Measurements from ENCODE around the gene PKM.

Gene PKM

DNA sequence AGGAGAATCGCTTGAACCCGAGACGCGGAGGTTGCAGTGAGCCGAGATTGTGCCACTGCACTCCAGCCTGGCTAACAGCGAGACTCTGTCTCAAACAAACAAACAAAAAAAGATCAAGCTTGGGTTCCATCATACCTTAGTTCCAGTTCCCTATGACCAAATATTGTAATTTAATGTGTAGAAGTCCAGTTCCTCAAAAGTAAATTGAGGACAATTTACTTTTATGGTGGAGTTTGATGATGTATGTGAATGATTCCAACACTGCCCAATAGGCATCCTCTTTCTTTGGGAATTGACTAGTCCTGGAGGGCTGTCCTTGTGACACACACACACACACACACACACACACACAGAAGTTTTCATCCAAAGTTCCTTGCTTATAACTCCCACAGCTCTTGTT, 2.8 kb upstream of the PKM start:
- no peak for DNase-seq

DNA sequence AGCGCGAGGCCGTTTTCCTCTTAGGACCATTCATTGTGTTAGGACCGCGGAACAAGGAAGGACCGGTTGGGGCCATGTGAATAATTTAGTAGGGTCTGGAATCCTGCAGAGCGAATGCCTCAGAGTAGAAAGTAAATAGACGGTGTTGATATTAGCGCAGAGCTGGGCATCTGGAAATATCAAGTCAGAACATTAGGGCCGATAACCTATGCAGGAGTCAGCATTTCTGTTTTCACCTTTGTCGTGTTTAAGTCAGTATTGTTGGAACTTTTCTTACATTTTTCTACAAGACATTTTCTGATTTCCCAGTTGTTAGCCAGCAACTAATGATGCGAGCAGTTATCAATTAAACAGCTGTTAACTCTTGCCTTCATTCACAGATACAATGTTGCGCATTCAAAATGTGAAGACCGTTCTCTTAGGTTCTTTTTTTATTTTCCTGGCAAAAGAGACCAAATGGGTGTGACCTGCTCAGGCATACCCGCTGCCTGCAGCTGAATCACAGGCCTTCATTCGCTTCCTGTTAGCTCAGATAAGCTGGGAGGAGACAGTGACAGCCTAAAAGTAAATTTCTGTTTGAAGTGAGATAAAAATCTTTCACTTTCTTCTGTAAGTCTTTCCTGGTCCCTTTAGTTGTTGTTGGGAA, 966 bp upstream of the PKM start:
- DNase-seq = peak; percentile 90

DNA sequence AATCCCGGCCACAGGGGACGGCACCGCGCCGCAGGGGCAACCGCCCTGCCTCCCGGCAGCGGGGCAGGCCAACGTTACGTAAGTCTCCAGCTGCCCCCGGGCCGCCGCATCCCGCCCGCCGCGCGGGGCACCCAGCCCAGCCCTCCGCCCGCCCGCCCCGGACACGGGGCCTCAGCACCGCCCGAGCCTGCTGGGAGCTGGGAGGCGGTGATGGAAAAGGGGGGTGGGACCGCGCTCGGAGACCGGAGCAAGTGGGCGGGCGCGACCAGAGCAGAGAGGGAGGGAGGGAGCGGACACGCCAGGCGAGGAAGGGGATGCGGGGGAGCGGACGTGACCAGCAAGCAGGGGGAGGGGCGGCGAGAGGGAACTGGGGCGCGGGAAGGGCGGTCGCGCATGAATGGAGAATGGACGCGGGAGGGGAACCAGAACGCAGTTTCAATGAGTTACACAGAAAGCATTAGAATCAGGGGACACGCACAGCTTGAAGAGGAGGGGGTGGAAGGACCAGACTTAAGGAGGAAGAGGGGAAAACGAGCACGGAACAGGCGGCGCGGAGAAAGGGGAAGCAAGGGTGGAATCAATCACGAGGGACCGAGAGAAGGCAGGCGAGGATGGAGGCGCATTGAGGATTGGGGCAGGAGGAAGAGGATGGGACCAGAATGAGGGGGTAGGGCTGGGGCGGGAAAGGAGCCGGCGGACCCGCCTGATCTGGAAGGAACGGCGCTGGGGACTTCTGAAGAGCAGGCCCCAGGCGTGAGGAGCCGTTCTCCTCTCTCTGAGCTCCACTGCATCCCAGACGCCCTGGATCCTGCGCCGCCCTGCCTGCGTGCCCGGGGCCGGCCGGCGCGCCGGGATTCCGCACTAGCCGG, 559 bp downstream of the PKM start:
- peak; percentile 91 for DNase-seq

DNA sequence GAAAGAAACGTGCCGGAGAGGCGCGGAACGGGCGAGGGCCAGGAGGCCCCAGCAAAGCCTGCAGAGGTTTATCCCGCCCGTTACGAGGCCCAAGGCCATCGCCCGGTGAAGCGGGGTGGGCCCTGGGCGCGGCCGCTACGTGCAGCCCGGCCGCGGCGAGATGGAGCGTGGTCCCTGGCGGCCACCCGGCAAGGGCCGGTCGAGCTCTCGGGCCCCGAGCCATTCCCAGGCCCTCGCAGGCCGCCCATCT, 1.1 kb downstream of the PKM start:
- DNase-seq = no peak

DNA sequence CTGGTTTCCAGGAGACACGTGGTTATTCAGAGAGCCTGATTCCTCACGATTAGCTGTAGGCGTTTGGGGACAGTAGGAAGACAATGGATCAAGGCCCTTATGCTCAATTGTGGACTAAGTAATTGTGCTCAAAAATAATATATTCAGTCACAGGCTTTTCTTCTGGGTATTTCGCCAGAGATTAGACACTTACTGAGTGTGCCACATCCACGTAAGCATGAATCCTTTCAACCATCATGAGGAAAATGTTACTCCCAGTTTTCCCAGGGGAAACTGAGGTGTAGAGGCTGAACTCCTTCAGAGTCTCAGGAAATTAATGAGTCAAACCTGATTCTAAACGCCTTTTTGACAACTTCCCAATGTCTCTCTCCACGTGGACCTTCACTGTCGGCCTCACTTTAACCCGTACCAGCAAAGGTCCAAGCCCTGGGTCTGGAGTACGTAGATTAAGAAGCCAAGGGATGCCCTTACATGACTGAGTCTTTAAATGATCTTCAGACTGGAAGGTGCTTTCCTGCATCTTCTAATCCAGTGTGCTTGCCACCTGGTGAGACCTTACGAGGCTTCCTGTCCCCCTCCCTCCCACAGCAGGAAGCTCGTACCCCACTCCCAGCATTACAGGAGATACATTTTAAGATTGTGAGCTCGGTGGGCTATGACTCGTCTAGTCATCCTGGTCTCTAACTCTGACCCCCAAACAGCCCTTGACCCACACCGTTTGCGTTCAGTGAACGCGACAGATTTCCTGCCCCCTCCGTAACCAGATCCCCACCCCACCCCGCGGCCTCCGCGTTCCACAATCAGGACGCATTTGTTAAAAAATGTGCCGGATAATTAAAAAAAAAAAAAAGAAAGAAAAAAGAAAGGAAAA, 1.7 kb downstream of the PKM start:
- DNase-seq = peak; percentile 33

DNA sequence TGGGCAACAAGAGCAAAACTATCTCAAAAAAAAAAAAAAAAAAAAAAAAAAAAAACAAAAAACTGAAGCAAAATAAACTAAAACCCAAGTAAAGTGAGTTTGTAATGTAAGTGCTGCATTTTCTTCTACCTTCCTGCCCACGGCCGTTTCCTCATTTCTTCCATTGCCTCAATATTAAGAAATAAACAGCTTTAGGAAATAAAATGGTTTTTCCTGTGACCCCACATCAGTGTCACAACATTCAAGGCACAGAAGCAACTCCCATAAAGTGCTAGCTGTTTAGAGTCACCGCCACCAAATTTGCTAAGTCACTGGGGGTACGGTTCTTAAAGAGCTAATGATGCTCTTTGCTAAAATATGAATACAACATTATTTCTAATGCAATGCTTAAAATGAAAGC, 3.3 kb downstream of the PKM start:
- no peak for DNase-seq

DNA sequence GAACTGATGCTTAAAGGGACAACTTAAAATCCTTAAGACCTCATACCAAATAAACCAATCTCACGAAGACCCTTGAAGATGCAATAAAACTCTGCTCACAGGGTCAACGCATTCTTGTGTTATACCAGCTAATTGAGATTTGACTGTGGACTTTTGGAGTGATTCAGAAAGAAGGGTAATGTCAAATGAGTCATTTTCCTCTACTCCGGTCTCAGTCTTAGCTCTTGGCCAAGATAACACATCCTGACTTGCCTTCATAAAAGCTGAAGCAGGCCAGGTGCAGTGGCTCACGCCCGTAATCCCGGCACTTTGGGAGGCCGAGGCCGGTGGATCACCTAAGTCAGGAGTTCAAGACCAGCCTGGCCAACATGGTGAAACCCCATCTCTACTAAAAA, 3.8 kb downstream of the PKM start:
- DNase-seq = peak; percentile 2

DNA sequence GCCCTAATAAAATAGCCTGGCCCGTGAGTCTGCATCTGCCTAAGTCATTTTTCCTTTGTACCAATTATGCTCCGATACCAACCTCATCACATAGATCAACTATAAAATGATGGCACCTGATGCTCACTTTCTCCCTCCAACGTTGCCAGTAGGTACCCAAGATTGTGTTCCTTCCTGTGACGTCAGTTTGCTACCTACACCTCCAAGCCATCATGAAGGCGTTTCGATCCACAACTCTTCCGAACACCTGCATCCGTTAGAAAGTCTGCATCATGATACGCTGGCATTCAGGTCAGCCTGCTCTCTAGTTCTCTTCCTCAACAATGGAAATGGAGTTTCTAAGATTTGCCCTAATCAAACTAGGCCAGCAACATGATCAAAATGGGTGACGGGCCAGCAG, 7.7 kb downstream of the PKM start:
- no peak for DNase-seq

DNA sequence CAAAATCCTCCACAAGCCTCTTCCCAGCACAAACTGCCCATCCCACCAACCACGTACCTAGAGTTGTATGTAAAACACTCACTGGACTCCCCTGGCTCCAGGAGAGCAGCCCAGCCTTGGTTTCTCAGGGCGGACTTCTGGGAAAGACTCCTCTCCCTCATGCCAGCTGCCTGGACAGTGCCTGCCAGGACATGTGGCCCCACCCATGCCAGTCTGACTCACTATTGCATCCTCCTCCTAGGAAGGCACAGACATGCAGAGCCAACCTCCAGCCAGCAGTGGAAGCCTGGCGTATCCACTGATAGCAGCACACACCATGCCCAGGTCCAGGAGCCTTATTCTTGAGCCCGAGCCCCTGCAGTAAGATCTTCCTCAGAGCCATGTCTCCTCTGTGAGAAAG, 8.6 kb downstream of the PKM start:
- peak; percentile 5 for DNase-seq

DNA sequence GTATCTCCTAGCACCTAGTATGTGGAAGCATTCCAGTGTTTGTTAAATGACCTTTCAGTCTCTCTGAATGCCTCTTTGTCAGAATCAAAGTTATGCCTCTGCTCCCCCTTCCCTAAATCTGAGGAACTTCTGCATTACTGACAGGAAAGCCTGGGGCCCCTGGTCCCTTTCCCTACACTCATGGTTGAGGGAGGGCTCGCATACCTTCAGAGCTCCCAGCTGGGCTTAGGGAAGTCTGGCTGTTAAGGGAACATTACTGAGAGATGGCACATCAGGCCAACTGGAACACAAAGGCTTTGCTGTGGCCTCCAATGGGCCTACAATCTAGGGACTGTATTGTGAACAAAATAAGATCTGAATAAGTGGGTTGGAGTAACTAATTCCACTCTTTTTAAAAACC, 10.3 kb downstream of the PKM start:
- no peak for DNase-seq

DNA sequence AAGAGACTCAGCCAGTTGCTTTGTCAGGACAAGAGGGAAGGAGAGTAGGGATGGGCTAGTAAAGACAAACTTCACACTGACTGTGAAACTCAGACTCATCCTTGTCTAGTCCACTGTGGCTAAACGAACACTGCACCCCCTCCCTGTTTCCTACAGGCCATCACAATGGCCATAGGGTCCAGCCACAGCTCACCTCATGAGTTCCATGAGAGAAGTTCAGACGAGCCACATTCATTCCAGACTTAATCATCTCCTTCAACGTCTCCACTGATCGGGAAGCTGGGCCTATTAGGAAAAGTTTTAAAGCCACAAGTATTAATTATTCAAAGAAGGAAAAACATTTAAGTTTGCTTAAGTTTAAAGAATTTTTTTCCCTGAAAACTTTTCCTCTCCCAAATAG, 13.8 kb downstream of the PKM start:
- DNase-seq = no peak

DNA sequence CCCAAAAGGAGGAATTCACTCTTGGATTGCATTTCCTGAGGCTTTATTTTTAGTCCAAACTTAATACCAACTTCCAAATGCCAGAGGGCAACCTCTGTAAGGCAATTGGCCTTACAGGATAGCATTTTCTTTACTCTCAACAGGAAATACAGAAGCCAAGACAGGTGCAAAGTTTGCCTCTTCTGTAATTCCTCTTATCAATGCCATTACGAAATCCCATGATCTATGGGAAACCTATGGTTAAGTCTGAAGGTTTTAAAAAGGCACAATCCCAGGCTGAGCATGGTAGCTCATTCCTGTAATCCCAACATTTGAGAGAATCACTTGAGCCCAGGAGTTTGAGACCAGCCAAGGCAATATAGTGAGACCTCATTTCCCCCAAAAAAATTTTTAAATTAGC, 14.9 kb downstream of the PKM start:
- DNase-seq = no peak

DNA sequence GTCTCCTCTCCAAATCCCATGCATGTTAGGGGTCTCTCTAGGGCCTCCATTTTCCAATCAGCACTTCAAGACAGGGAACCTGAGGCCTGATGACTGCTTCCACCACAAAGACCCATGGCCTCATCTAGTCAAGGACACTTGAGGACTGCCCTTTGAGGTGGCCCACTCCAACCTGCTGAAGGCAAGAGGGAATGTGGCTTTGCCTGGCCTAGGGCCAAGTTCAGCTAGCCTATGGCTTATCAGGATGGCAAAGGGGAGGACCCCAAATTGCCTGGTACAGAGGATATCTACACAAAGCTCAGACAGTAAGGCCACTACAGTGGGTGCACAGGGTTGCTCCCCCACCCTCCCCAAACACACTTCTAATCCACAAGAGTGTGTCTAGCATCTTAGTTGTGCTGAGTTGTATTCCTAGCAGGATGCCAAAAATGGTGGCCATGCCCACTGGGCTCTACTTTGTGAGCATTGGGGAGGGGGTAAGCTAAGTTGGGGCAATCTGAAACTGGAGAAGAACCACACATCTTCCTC, 23.4 kb downstream of the PKM start:
- no peak for DNase-seq

DNA sequence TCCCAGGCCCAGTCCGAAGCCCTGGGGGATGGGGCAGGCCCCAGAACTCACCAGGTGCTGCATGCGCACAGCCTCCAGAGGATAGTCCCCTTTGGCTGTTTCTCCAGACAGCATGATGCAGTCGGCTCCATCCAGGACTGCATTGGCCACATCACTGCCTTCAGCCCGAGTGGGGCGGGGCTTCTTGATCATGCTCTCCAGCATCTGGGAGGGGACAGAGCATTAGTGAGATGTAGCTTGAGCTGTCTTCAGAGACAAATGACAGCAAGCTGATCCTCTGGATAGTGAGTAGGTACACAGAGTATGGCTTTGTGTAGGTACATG, 24.4 kb downstream of the PKM start:
- no peak for DNase-seq

DNA sequence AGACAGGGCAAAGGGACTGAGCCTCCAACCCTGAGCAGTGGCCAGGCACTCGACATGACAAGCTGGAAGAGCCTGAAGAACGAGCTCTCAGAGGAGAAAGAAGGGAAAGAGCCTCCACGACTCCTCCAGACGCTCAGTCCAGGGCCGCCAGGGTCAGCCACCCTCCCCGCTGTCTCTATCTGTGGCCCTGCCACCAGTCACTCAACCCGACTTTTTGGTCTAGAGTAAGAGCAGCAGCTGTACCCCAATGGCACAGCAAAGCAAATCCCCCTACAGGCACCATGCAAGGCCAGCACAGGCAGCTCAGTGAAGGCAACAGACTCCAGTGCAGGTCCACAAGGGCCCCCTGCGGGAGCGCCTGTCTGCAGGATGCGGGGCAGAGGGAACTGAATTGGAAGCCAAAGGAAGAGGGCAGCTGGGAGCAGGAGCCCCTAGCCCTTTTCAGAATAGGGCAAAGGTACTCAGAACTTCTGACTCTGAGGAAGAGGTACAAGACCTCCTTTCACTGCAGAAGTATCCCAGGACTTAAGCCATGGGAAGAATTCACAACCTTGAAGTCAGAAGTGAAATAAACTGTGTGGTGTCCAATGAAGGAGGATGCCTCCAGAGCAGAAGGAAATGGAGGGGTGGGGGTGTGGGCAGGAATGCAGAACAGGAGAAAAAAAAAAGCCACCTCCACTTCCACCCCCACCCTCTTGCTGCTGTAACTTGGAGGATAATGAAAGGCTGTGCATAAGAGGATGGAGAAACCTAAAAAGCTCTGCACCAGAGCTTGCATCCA, 24.9 kb downstream of the PKM start:
- DNase-seq = no peak

DNA sequence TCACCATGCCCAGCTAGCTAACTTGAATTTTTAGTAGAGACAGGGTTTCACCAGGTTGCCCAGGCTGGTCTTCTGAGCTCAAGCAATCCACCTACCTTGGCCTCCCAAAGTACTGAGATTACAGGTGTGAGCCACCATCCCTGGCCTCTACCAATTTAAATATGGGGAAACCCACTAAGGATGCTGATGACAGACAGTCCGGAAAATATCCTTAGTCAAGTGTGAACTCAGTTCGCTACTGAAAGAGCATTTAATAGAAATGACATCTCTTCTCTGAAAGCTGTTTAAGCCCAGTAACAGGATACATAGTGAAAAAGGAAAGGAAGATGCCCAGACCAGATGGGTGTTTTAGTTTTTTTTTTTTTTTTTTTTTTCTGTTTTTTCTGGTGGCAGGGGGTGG, 25.7 kb downstream of the PKM start:
- no peak for DNase-seq

DNA sequence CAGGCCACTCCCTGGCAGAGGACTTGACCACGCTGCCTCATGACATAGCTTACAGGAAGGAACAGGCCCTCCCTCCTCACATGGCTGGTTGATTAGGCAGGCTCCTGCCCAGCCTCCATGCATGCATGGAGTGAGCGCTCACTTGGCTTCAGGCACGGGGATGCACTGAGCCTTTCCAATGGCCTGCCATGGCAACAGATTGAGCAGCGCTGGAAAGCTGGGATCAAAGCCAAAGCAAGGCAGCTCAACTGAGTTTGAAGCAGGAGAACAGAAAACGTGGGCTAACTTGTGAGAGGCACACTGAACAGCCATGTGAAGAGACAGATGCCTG, 27.5 kb downstream of the PKM start:
- DNase-seq = peak; percentile 7

DNA sequence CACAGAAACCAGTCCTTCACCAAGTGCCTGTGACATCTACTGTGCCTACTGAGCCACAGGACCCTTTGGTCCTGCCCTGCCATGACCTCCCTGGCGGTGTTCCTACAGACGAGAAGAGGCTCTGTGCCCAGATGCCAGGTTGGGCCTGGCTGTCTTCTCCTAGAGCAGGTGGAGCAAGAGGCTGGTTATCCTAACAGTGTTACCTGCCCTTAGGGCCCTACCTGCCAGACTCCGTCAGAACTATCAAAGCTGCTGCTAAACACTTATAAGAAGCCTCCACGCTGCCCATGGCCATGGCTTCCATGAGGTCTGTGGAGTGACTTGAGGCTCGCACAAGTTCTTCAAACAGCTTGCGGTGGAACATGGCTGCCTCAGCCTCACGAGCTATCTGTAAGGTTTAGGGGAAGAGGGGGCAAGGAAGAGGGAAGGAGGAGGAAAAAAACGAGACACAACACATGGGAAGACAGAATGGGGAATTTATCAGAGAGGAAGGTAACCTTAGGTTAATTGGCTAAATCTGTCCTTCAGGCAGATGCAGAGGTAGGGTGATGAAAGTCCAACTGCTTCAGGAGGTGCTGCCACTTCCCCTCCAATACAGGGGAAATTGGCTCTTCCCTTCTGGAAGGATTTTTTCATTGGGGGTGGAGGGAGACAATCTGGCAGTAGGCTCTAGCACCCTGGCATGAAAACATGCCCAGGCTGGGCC, 28.0 kb downstream of the PKM start:
- DNase-seq = no peak

DNA sequence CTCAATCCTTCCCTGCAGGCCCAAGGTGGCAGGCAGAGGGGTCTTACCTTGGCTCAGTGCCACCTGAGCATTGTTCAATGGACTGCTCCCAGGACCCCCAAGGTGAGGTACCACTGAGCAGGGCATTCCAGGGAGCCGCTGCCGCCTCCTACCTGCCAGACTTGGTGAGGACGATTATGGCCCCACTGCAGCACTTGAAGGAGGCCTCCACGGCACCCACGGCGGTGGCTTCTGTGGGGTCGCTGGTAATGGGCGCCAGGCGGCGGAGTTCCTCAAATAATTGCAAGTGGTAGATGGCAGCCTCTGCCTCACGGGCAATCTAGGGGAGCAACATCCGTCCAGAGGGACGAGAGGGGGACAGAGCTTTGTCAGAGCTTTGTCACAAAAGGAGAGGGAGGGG, 28.7 kb downstream of the PKM start:
- DNase-seq = no peak

DNA sequence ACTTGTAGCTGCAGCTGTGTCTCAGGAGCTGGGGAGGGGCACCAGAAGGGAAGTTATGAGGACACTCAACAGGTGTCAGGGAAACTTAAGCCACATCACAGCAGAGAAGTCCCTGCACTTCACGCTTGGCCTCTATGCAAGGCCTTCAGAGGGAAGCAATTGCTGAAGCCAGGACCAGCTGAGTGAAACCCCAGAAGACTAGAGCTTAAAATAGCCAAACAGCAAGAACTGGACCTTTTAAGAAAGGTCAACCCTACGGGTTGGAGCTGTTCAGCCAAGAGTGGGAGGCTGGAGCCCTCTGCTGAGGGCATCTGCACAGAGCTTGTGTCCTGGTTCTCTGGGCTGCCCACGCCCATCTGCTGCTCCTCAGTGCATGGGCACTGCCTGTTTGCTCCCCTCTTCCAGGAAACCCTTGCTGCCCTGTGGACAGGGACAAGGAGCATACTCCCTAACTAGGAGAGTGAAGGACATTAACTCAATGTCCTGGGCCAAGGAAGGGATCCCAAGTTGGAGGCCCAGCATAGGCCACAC, 29.5 kb downstream of the PKM start:
- DNase-seq = no peak

DNA sequence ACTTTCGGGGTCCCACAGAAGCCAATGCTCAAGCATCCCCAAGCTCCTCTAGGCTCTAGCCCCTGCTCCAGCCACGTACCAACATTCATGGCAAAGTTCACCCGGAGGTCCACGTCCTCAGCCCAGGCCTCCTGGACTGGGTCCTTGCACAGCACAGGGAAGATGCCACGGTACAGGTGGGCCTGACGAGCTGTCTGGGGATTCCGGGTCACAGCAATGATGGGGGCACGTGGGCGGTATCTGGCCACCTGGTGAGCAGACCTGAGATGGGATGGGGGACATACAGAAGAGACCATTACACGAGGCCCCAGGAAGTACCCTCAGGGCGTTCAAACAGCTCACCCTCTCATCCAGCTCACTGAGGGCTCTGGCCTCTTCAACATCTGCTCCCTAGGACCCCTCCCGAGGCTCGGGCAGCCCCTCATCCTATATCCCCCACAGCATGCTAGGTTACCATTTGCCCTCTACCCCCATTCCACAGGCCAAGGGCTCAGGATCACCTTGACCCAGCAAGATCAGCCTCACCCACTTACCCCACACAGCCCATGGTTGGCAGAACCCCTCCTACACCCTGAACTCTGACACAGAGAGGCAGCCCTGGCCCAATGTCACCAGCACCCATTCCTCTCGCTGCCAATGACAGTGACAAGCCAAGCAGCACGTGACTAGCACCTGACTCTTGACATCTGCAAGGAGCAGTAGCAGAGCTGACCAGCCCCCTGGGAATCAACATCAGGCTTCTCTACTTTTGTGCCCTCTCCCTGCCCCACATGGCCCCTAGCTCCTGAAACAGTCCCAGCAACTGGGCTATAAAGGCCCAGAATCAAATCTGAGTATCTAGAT, 30.4 kb downstream of the PKM start:
- peak; percentile 3 for DNase-seq
